ENCODE data around the gene ZBP1.

The ZBP1 gene

DNA sequence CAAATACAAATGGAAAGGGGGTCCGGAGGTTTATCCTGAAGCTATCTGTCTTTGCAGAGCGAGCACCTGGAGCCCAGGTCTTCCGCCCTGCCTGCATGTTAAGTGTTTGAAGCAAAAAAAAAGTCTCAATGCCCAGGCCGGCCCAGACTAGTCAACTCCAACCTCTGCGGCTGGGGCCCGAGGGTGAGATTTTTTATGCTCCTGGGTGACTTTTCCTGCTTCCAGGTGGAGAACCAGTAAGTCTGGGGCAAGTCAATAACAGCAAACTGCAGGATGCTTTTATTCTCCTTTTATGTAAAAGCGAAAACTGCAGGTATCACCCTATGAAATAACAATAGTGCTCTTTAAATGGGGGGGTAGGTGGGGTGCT lies 2.0 kb upstream of the ZBP1 start:
- Histone ChIP-seq H3K27me3 (ENCODE audit: insufficient read depth, low read length, poor library complexity, severe bottlenecking) (peaks cover 33% of the 10 kb centered on the region), H3K9ac (ENCODE audit: low read depth, low read length, poor library complexity, severe bottlenecking) (no peak overlapping the region), H3K79me2 (ENCODE audit: insufficient read depth, low read length) (no peaks in the 10 kb centered on the region), H3K4me2 (ENCODE audit: low read depth, low read length, poor library complexity, severe bottlenecking) (no peak overlapping the region), H3K9me2 (replicated peaks; ENCODE audit: low read depth, low read length) (no peaks in the 10 kb centered on the region), H4K20me1 (ENCODE audit: insufficient read depth, low read length, poor library complexity, severe bottlenecking) (no peaks in the 10 kb centered on the region), H3K4me1 (ENCODE audit: insufficient read depth, low read length, poor library complexity, severe bottlenecking) (peaks cover 36% of the 10 kb centered on the region), H3K36me3 (ENCODE audit: insufficient read depth, low read length) (no peaks in the 10 kb centered on the region), H2AFZ (ENCODE audit: low read length) (no peak overlapping the region), H3K9me3 (ENCODE audit: insufficient read depth, low read depth, low read length) (no peaks in the 10 kb centered on the region), H3F3A (ENCODE audit: low read depth) (0 out of 2 replicates have a peak, but pooled peaks cover 5% of the 10 kb centered on the region), H3K4me3 (ENCODE audit: low read length, poor library complexity, severe bottlenecking) (no peak overlapping the region)
- TF ChIP-seq, protein P1, sequence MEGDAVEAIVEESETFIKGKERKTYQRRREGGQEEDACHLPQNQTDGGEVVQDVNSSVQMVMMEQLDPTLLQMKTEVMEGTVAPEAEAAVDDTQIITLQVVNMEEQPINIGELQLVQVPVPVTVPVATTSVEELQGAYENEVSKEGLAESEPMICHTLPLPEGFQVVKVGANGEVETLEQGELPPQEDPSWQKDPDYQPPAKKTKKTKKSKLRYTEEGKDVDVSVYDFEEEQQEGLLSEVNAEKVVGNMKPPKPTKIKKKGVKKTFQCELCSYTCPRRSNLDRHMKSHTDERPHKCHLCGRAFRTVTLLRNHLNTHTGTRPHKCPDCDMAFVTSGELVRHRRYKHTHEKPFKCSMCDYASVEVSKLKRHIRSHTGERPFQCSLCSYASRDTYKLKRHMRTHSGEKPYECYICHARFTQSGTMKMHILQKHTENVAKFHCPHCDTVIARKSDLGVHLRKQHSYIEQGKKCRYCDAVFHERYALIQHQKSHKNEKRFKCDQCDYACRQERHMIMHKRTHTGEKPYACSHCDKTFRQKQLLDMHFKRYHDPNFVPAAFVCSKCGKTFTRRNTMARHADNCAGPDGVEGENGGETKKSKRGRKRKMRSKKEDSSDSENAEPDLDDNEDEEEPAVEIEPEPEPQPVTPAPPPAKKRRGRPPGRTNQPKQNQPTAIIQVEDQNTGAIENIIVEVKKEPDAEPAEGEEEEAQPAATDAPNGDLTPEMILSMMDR (conservative IDR thresholded peaks at IDR 0.05; ENCODE audit: low read length): no peak
- no peak for TF ChIP-seq EZH2phosphoT487 (IDR thresholded peaks at IDR 0.05; ENCODE audit: borderline replicate concordance)

DNA sequence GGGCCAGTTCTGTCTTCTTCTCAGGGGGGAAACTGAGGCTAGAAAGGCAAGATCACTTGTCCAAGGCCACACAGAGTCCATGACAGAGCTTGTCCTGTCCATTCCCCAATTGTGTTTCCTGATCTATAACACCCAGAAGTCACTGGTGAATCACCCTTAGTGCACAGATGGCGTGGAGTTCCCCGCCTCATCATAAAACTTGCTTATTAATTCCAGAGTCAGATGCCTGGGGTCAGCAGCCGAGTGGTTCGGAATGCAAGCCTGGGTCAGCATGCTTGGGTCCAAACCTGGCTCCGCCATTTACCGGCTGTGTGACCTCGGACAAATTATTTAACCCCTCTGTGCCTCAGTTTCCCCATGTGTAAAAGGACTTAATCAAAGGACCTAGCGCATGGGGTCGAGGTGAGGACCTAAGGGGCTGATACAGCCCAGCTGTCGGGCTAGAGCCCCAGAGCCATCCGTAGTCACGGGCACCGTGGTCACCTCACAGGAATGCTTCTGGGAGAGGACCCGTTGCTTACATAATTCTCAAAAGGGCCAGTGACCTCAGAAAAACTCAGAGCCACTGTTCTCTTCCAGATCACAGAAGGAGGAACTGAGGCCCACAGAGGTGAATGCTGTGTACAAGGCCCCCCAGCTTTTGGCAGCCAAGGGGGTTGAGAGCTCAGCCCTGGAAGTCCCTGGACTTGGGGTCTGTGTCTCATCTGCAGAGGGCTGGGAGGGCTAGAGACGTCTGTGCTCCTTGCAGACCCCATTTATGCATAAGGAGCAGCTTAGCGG lies 1.4 kb upstream of the ZBP1 start:
- no peaks in the 10 kb centered on the region for H3K9me2 ChIP-seq (replicated peaks; ENCODE audit: low read depth, low read length)
- TF ChIP-seq, protein P1 (conservative IDR thresholded peaks at IDR 0.05; ENCODE audit: low read length): no peak
- no peak for TF ChIP-seq EZH2phosphoT487 (IDR thresholded peaks at IDR 0.05; ENCODE audit: borderline replicate concordance)
- H4K20me1 ChIP-seq (ENCODE audit: insufficient read depth, low read length, poor library complexity, severe bottlenecking): no peaks in the 10 kb centered on the region
- H3F3A ChIP-seq (ENCODE audit: low read depth): 0 out of 2 replicates have a peak, but pooled peaks cover 5% of the 10 kb centered on the region
- no peaks in the 10 kb centered on the region for H3K9me3 ChIP-seq (ENCODE audit: insufficient read depth, low read depth, low read length)
- peak overlapping the region; percentile 72 for H3K4me2 ChIP-seq (ENCODE audit: low read depth, low read length, poor library complexity, severe bottlenecking)
- H2AFZ ChIP-seq (ENCODE audit: low read length): no peak overlapping the region
- peaks cover 34% of the 10 kb centered on the region for H3K4me1 ChIP-seq (ENCODE audit: insufficient read depth, low read length, poor library complexity, severe bottlenecking)
- H3K4me3 ChIP-seq (ENCODE audit: low read length, poor library complexity, severe bottlenecking): no peak overlapping the region
- H3K27me3 ChIP-seq (ENCODE audit: insufficient read depth, low read length, poor library complexity, severe bottlenecking): peaks cover 39% of the 10 kb centered on the region
- H3K9ac ChIP-seq (ENCODE audit: low read depth, low read length, poor library complexity, severe bottlenecking): no peak overlapping the region
- no peaks in the 10 kb centered on the region for H3K79me2 ChIP-seq (ENCODE audit: insufficient read depth, low read length)
- no peaks in the 10 kb centered on the region for H3K36me3 ChIP-seq (ENCODE audit: insufficient read depth, low read length)

DNA sequence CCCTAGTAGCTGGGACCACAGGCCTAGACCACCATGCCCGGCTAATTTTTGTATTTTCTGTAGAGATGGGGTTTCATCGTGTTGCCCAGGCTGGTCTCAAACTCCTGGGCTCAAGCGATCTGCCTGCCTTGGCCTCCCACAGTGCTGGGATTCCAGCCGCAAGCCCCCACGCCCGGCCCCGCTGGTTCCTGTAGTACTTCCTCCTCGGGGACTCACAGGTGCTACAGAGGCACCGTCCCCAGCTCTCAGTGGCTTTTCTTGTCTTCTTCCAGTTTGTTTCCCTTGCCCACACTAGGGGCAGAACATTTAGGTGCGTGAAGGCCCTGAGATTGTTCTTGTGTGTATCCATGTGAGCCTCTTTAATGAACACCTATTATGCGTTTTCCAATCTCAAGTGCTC lies 773 bp upstream of the ZBP1 start:
- Histone ChIP-seq H3K4me2 (ENCODE audit: low read depth, low read length, poor library complexity, severe bottlenecking) (peak overlapping the region; percentile 72), H3F3A (ENCODE audit: low read depth) (0 out of 2 replicates have a peak, but pooled peaks cover 5% of the 10 kb centered on the region), H3K27me3 (ENCODE audit: insufficient read depth, low read length, poor library complexity, severe bottlenecking) (peaks cover 40% of the 10 kb centered on the region), H2AFZ (ENCODE audit: low read length) (no peak overlapping the region), H3K36me3 (ENCODE audit: insufficient read depth, low read length) (no peaks in the 10 kb centered on the region), H4K20me1 (ENCODE audit: insufficient read depth, low read length, poor library complexity, severe bottlenecking) (no peaks in the 10 kb centered on the region), H3K79me2 (ENCODE audit: insufficient read depth, low read length) (no peaks in the 10 kb centered on the region), H3K9me2 (replicated peaks; ENCODE audit: low read depth, low read length) (no peaks in the 10 kb centered on the region), H3K4me1 (ENCODE audit: insufficient read depth, low read length, poor library complexity, severe bottlenecking) (peaks cover 34% of the 10 kb centered on the region), H3K9me3 (ENCODE audit: insufficient read depth, low read depth, low read length) (no peaks in the 10 kb centered on the region), H3K4me3 (ENCODE audit: low read length, poor library complexity, severe bottlenecking) (no peak overlapping the region), H3K9ac (ENCODE audit: low read depth, low read length, poor library complexity, severe bottlenecking) (no peak overlapping the region)
- no peak for TF ChIP-seq EZH2phosphoT487 (IDR thresholded peaks at IDR 0.05; ENCODE audit: borderline replicate concordance)
- TF ChIP-seq, protein P1 (conservative IDR thresholded peaks at IDR 0.05; ENCODE audit: low read length): no peak

All from Loucy (cell line).